Measurements from ENCODE around the gene MBNL1. TPM values are rescaled to one million over a fixed set of nuclear protein-coding genes. Genes with fewer than 3 reads are reported as not detected.

The MBNL1 gene
- total RNA-seq, 1 experiment from 2014 or later, result 200 TPM

DNA sequence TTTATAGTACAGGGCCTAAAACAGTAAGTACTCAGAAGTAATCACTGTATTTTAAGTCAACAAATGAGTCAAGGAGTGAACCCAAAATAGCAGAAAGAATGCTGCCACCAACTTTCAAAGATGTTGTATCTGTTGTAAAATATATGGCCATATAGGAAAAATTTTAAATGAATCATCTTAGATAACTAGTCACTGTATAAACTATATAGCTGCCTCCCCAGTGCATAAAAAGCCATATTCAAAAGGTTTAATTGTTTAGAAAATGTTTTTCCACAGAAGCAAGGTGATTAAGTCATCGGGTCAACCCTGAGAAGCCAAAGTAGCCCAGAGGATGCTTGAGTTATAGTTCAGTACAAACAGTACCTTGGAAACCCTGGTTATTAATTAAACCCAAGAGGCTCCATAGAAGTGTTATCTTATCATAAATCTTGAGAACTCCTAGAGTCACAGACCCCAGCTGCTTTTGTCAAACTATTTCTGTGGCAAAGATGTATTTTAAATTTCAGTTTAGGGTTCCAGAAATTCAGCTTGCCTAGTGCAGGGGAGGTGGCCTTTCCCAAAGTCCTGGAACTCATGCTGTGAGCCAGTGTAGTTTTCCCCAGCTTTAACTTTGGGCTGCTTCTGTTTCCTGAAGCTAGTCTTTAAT lies 39.2 kb downstream of the MBNL1 start:
- BruUV-seq (replicated peaks), result no TSS peak
- H3K27ac ChIP-seq (ENCODE audit: low read depth, low read length), result peak overlapping the region; percentile 76
- peak overlapping the region; percentile 35 for H3K4me2 ChIP-seq (ENCODE audit: low read length)
- H3K79me2 ChIP-seq (ENCODE audit: insufficient read depth, low read length), result peaks cover 99% of the 10 kb centered on the region
- POLR2A ChIA-PET, result no interaction called here
- H3K4me3 ChIP-seq (replicated peaks in 1 of 2; ENCODE audit: low read depth in 1 of 2, low read length in 2 of 2), result no peak overlapping the region
- CTCF ChIA-PET, result no interaction called here
- no peaks in the 10 kb centered on the region for H3K9me2 ChIP-seq (ENCODE audit: insufficient read depth)
- TF ChIP-seq JUND (IDR thresholded peaks at IDR 0.05), result no peak
- no peak for TF ChIP-seq TCF7L2 (IDR thresholded peaks at IDR 0.05; ENCODE audit: borderline replicate concordance, extremely low read depth, insufficient read depth, insufficient read length)
- no peak for TF ChIP-seq RAD21 (IDR thresholded peaks at IDR 0.05; ENCODE audit: low read depth)
- TF ChIP-seq EZH2phosphoT487 (IDR thresholded peaks at IDR 0.05; ENCODE audit: borderline replicate concordance), result no peak
- no peak for TF ChIP-seq POLR2A (IDR thresholded peaks at IDR 0.05; ENCODE audit: borderline replicate concordance, extremely low read depth, insufficient read depth, insufficient read length)
- TF ChIP-seq, protein P1, sequence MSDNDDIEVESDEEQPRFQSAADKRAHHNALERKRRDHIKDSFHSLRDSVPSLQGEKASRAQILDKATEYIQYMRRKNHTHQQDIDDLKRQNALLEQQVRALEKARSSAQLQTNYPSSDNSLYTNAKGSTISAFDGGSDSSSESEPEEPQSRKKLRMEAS (IDR thresholded peaks at IDR 0.05), result no peak
- TF ChIP-seq, protein P2, sequence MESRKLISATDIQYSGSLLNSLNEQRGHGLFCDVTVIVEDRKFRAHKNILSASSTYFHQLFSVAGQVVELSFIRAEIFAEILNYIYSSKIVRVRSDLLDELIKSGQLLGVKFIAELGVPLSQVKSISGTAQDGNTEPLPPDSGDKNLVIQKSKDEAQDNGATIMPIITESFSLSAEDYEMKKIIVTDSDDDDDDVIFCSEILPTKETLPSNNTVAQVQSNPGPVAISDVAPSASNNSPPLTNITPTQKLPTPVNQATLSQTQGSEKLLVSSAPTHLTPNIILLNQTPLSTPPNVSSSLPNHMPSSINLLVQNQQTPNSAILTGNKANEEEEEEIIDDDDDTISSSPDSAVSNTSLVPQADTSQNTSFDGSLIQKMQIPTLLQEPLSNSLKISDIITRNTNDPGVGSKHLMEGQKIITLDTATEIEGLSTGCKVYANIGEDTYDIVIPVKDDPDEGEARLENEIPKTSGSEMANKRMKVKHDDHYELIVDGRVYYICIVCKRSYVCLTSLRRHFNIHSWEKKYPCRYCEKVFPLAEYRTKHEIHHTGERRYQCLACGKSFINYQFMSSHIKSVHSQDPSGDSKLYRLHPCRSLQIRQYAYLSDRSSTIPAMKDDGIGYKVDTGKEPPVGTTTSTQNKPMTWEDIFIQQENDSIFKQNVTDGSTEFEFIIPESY (IDR thresholded peaks at IDR 0.05; ENCODE audit: extremely low read depth, insufficient replicate concordance, low read length), result no peak
- no peak for TF ChIP-seq SRF (IDR thresholded peaks at IDR 0.05; ENCODE audit: low read depth)
- peak; percentile 23; the same call in 1 of the 2 replicates for ATAC-seq
- no peaks in the 10 kb centered on the region for H3K27me3 ChIP-seq (ENCODE audit: insufficient read depth, low read length)
- H2AFZ ChIP-seq (ENCODE audit: low read depth, low read length, poor library complexity, severe bottlenecking), result no peak overlapping the region
- no peaks in the 10 kb centered on the region for H3K36me3 ChIP-seq (ENCODE audit: control insufficient read depth in 1 of 2, insufficient read depth in 2 of 2, low read length in 2 of 2)
- peaks cover 62 to 65% of the 10 kb centered on the region in 2 experiments for H3K4me1 ChIP-seq (ENCODE audit: control insufficient read depth in 1 of 2, insufficient read depth in 2 of 2, low read length in 2 of 2)
- intact Hi-C loops (cut with micrococcal nuclease), result no loop called here
- DNase-seq (ENCODE audit: low read depth, low spot score), result no peak
- H4K20me1 ChIP-seq (ENCODE audit: insufficient read depth), result peaks cover 10% of the 10 kb centered on the region
- RAD21 ChIA-PET (ENCODE audit: low non-redundant PET in 1 of 2, low total read pairs in 2 of 2, uncharacterized antibody in 2 of 2, unreplicated experiment in 2 of 2), result no interaction called here
- H3K9ac ChIP-seq (ENCODE audit: low read length), result peak overlapping the region; percentile 12
- H3K9me3 ChIP-seq (ENCODE audit: control insufficient read depth in 1 of 2, insufficient read depth in 1 of 2, low read depth in 1 of 2, low read length in 2 of 2), result no peaks in the 10 kb centered on the region
